PFSK-1 (cell line): ENCODE data around the gene CP.

Experiments
- POLR2AphosphoS5 ChIP-seq: IDR thresholded peaks from 2 replicates; pipeline ENCODE4 v1.6.1; 2012; ENCODE audit warnings: low read depth, mild to moderate bottlenecking, control low read depth, low read length, moderate library complexity
- REST ChIP-seq, 2 experiments: IDR thresholded peaks; 2 replicates each; pipeline versions ENCODE4 v1.6.1 to v1.8.0; 2011 to 2012; ENCODE audit warnings: low read depth in 2 of 2, low read length in 2 of 2, control low read depth in 1 of 2, inconsistent platforms in 1 of 2, mild to moderate bottlenecking in 1 of 2, moderate library complexity in 1 of 2; ENCODE audit not compliant: insufficient read depth in 1 of 2
- SIN3A ChIP-seq: IDR thresholded peaks from 2 replicates; pipeline ENCODE4 v1.6.1; 2012; ENCODE audit warnings: mild to moderate bottlenecking, low read length, moderate library complexity, borderline replicate concordance; ENCODE audit not compliant: insufficient read depth
- TAF1 ChIP-seq: IDR thresholded peaks from 2 replicates; pipeline ENCODE4 v1.6.1; 2012; ENCODE audit warnings: low read length, control low read depth, borderline replicate concordance; ENCODE audit not compliant: insufficient read depth

- no peak for TF ChIP-seq TAF1
- TF ChIP-seq POLR2AphosphoS5: no peak
- TF ChIP-seq SIN3A: no peak
- TF ChIP-seq REST (IDR thresholded peaks at IDR 0.05; ENCODE audit: insufficient read depth in 1 of 2, low read depth in 2 of 2, low read length in 2 of 2): no peak
These were observed 1.8 kb upstream of the CP start for GRCh38 chr3:149223461-149223820.
